ENCODE measurements around the gene CYBC1. TPM values are rescaled to one million over a fixed set of nuclear protein-coding genes. Genes with fewer than 3 reads are reported as not detected.

The CYBC1 gene
- total and polyA plus RNA-seq, 4 donors = 23.2 to 45.6 (median 34.9) TPM

GRCh38 chr17:82397449-82398335, 52.9 kb downstream of the CYBC1 start (continued):
- TF ChIP-seq CTCF (IDR thresholded peaks at IDR 0.05; ENCODE audit: low read depth, low read length, missing input control) = no peak

- no peak overlapping the region for H3K9ac ChIP-seq (ENCODE audit: low read depth in 1 of 2, low read length in 2 of 2)
- peaks cover 0 to 8% (median 6%) of the 10 kb centered on the region in 4 donors for H3K36me3 ChIP-seq (ENCODE audit: control insufficient read depth in 4 of 4, insufficient read depth in 3 of 4, low read depth in 1 of 4, low read length in 3 of 4)
- H3K9me3 ChIP-seq (ENCODE audit: control insufficient read depth in 4 of 4, low read length in 3 of 4) = no peaks in the 10 kb centered on the region
- TF ChIP-seq GABPA (IDR thresholded peaks at IDR 0.05 in 1 of 2, conservative IDR thresholded peaks at IDR 0.05 in 1 of 2) (no peak), FOXA2 (IDR thresholded peaks at IDR 0.05) (no peak), HNF4A (conservative IDR thresholded peaks at IDR 0.05) (no peak), EGR1 (IDR thresholded peaks at IDR 0.05; ENCODE audit: low read depth in 2 of 2) (no peak), YY1 (IDR thresholded peaks at IDR 0.05) (no peak), ZBTB33 (IDR thresholded peaks at IDR 0.05) (no peak), HNF4G (IDR thresholded peaks at IDR 0.05) (no peak), CTCF (IDR thresholded peaks at IDR 0.05; ENCODE audit: low read depth, low read length, missing input control) (no peak), NR2F2 (IDR thresholded peaks at IDR 0.05) (no peak), TAF1 (conservative IDR thresholded peaks at IDR 0.05) (no peak), JUND (IDR thresholded peaks at IDR 0.05) (no peak), SP1 (IDR thresholded peaks at IDR 0.05) (no peak)
- TF ChIP-seq, protein P1, sequence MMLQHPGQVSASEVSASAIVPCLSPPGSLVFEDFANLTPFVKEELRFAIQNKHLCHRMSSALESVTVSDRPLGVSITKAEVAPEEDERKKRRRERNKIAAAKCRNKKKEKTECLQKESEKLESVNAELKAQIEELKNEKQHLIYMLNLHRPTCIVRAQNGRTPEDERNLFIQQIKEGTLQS (IDR thresholded peaks at IDR 0.05) = no peak
- TF ChIP-seq, protein P2, sequence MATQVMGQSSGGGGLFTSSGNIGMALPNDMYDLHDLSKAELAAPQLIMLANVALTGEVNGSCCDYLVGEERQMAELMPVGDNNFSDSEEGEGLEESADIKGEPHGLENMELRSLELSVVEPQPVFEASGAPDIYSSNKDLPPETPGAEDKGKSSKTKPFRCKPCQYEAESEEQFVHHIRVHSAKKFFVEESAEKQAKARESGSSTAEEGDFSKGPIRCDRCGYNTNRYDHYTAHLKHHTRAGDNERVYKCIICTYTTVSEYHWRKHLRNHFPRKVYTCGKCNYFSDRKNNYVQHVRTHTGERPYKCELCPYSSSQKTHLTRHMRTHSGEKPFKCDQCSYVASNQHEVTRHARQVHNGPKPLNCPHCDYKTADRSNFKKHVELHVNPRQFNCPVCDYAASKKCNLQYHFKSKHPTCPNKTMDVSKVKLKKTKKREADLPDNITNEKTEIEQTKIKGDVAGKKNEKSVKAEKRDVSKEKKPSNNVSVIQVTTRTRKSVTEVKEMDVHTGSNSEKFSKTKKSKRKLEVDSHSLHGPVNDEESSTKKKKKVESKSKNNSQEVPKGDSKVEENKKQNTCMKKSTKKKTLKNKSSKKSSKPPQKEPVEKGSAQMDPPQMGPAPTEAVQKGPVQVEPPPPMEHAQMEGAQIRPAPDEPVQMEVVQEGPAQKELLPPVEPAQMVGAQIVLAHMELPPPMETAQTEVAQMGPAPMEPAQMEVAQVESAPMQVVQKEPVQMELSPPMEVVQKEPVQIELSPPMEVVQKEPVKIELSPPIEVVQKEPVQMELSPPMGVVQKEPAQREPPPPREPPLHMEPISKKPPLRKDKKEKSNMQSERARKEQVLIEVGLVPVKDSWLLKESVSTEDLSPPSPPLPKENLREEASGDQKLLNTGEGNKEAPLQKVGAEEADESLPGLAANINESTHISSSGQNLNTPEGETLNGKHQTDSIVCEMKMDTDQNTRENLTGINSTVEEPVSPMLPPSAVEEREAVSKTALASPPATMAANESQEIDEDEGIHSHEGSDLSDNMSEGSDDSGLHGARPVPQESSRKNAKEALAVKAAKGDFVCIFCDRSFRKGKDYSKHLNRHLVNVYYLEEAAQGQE (IDR thresholded peaks at IDR 0.05) = no peak
- TF ChIP-seq, protein P3, sequence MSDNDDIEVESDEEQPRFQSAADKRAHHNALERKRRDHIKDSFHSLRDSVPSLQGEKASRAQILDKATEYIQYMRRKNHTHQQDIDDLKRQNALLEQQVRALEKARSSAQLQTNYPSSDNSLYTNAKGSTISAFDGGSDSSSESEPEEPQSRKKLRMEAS (IDR thresholded peaks at IDR 0.05) = no peak
- H3K4me3 ChIP-seq (ENCODE audit: low read depth in 1 of 3, low read length in 3 of 3) = no peak overlapping the region
- no peak overlapping the region for H3K27ac ChIP-seq (ENCODE audit: low read depth in 1 of 2, low read length in 2 of 2)
- WGBS = 86% methylated on average over 19 of the region's 19 CpGs
- no peak for DNase-seq (ENCODE audit: low spot score)
- no peaks in the 10 kb centered on the region for H3K27me3 ChIP-seq (ENCODE audit: control insufficient read depth in 4 of 4, insufficient read depth in 4 of 4, low read length in 3 of 4)
- H3K4me1 ChIP-seq (ENCODE audit: control insufficient read depth in 4 of 4, insufficient read depth in 4 of 4, low read length in 3 of 4) = no peaks in the 10 kb centered on the region
Observed at GRCh38 chr17:82396601-82397435, 53.7 kb downstream of the CYBC1 start.

All from liver (tissue), 9 donors.